G401 (cell line): Measurements from ENCODE around the gene ERCC6. TPM values are rescaled to one million over a fixed set of nuclear protein-coding genes. Genes with fewer than 3 reads are reported as not detected.

ENCODE experiments used
- DNase-seq: peaks from one replicate; pipeline ENCODE4 v3.0.0-alpha.2; 2015; ENCODE audit warnings: low spot score
- in situ Hi-C: cut with HindIII; loops from 2 replicates; pipeline ENCODE4 v1.10.0; 2016; ENCODE audit warnings: low sequenced_read_pairs, mixed read lengths
- total RNA-seq: library from RNA; depleted of rRNA; stranded (reverse); fragments of >200 nt; shearing (Covaris generic); gene quantifications from 2 replicates; pipeline ENCODE4 v1.2.3, GENCODE V29; 2014

The ERCC6 gene
- total RNA-seq, 1 experiment from 2014 or later: 13.3 TPM

GRCh38 chr10:49519717-49520116 is 19.2 kb downstream of the ERCC6 start:
- in situ Hi-C loops: loop anchor here (10.0 kb wide), 1 partner anchor 145 kb away; no protein-coding TSS in a partner anchor
- peak; percentile 66 for DNase-seq

- in situ Hi-C loops: no loop called here
- DNase-seq: peak; percentile 72
Measured at GRCh38 chr10:49518982-49519578, 19.8 kb downstream of the ERCC6 start.

GRCh38 chr10:49518566-49518965 is 20.4 kb downstream of the ERCC6 start:
- in situ Hi-C loops: no loop called here
- no peak for DNase-seq

- in situ Hi-C loops: no loop called here
Measured at GRCh38 chr10:49516216-49516970, 22.5 kb downstream of the ERCC6 start.

GRCh38 chr10:49512121-49512809 is 26.7 kb downstream of the ERCC6 start:
- DNase-seq: peak; percentile 19
- in situ Hi-C loops: no loop called here

More at GRCh38 chr10:49516216-49516970, 22.5 kb downstream of the ERCC6 start:
- no peak for DNase-seq

GRCh38 chr10:49509771-49510303 is 29.1 kb downstream of the ERCC6 start:
- DNase-seq: peak; percentile 12
- in situ Hi-C loops: no loop called here

GRCh38 chr10:49508654-49509053 is 30.3 kb downstream of the ERCC6 start:
- in situ Hi-C loops: no loop called here
- no peak for DNase-seq

- in situ Hi-C loops: no loop called here
Measured at GRCh38 chr10:49508249-49508648, 30.7 kb downstream of the ERCC6 start.

GRCh38 chr10:49505589-49505988 is 33.3 kb downstream of the ERCC6 start:
- DNase-seq: no peak

More at GRCh38 chr10:49508249-49508648, 30.7 kb downstream of the ERCC6 start:
- DNase-seq: no peak

GRCh38 chr10:49505076-49505475 is 33.8 kb downstream of the ERCC6 start:
- DNase-seq: no peak
- in situ Hi-C loops: no loop called here

More at GRCh38 chr10:49505589-49505988, 33.3 kb downstream of the ERCC6 start:
- in situ Hi-C loops: no loop called here

GRCh38 chr10:49504528-49504927 is 34.4 kb downstream of the ERCC6 start:
- no peak for DNase-seq
- in situ Hi-C loops: no loop called here

- in situ Hi-C loops: no loop called here
Measured at GRCh38 chr10:49502358-49502757, 36.6 kb downstream of the ERCC6 start.

GRCh38 chr10:49500412-49500811 is 38.5 kb downstream of the ERCC6 start:
- DNase-seq: no peak
- in situ Hi-C loops: no loop called here

More at GRCh38 chr10:49502358-49502757, 36.6 kb downstream of the ERCC6 start:
- no peak for DNase-seq

GRCh38 chr10:49499305-49499851 is 39.5 kb downstream of the ERCC6 start:
- DNase-seq: no peak
- in situ Hi-C loops: no loop called here

- in situ Hi-C loops: no loop called here
Measured at GRCh38 chr10:49498425-49498824, 40.5 kb downstream of the ERCC6 start.

GRCh38 chr10:49497358-49497757 is 41.6 kb downstream of the ERCC6 start:
- no peak for DNase-seq
- in situ Hi-C loops: no loop called here

More at GRCh38 chr10:49498425-49498824, 40.5 kb downstream of the ERCC6 start:
- DNase-seq: no peak

GRCh38 chr10:49488056-49488717 is 50.7 kb downstream of the ERCC6 start:
- DNase-seq: no peak

GRCh38 chr10:49486738-49487137 is 52.2 kb downstream of the ERCC6 start:
- in situ Hi-C loops: no loop called here

More at GRCh38 chr10:49488056-49488717, 50.7 kb downstream of the ERCC6 start:
- in situ Hi-C loops: no loop called here

GRCh38 chr10:49486009-49486408 is 52.9 kb downstream of the ERCC6 start:
- no peak for DNase-seq
- in situ Hi-C loops: no loop called here

More at GRCh38 chr10:49486738-49487137, 52.2 kb downstream of the ERCC6 start:
- no peak for DNase-seq
